Cardiac muscle cell (in vitro differentiated cells and primary cell): ENCODE data around the gene RASAL2. TPM values are rescaled to one million over a fixed set of nuclear protein-coding genes. Genes with fewer than 3 reads are reported as not detected.
"Not testable (repeated sequence)": the region's sequence is repeated elsewhere in the genome, so short reads cannot be mapped to it uniquely, and the experiment has no call there.

Experiments used
- DNase-seq, 2 donors: peaks; one replicate each; pipeline versions ENCODE4 v3.0.0 to v3.0.0-alpha.2; 2010 to 2017; ENCODE audit warnings: low read depth in 1 of 2, low spot score in 1 of 2
- H3K27ac ChIP-seq: fragments of 200-600 bp; sonication (generic); 2 replicates; pipeline ENCODE4 v1.5.1; 2016
- H3K27me3 ChIP-seq: fragments of 200-600 bp; sonication (generic); 2 replicates; pipeline ENCODE4 v1.6.0; 2016; ENCODE audit warnings: control low read depth
- H3K36me3 ChIP-seq: fragments of 200-600 bp; sonication (generic); 2 replicates; pipeline ENCODE4 v1.5.1; 2016; ENCODE audit warnings: control low read depth
- H3K4me1 ChIP-seq: fragments of 200-600 bp; sonication (generic); 2 replicates; pipeline ENCODE4 v1.8.1; 2017; ENCODE audit warnings: low read depth, mild to moderate bottlenecking, mixed run types
- H3K4me3 ChIP-seq: fragments of 200-600 bp; sonication (generic); 2 replicates; pipeline ENCODE4 v1.5.1; 2016; ENCODE audit warnings: mild to moderate bottlenecking
- H3K9me3 ChIP-seq: fragments of 200-600 bp; sonication (generic); 2 replicates; pipeline ENCODE4 v1.5.1; 2017; ENCODE audit warnings: low read depth, mild to moderate bottlenecking, control low read depth
- polyA plus RNA-seq: library from polyadenylated mRNA; unstranded; fragments of >200 nt; fragmentation: Nextera tagmentation; extraction: Ambion mirVana; gene quantifications from 2 replicates; pipeline ENCODE4 v1.2.1, GENCODE V29; 2016
- total RNA-seq: library from RNA; depleted of rRNA; stranded (reverse); fragments of >200 nt; gene quantifications from 2 replicates; pipeline ENCODE4 v1.2.3, GENCODE V29; 2016
- TF ChIP-seq, protein P1 (sequence below): IDR thresholded peaks from 2 replicates; pipeline ENCODE4 v1.5.1; 2012; ENCODE audit warnings: low read depth, mild to moderate bottlenecking, low read length

Gene RASAL2
- total and polyA plus RNA-seq, 2 experiments from 2014 or later = 11.2 to 35.3 TPM

DNA sequence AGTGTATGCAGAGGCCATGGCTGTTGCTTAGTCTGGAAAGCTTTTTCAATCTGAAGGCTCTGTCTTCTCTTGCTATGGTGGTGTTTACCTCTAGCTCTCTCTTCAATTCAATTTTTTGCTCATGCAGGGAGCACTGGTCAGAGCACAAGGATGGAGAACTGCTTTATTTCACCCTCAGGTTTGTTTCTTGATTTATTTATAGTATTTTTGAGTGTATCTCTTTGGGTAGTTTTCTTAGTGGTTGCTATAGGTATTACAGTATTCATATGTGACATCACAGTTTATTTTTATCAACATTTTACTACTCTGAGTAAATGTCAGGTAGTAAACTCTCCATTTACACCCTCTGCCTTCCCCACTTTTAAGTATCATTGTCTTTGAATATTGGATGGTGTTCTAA is 147.9 kb downstream of the RASAL2 start:
- TF ChIP-seq, protein P1, sequence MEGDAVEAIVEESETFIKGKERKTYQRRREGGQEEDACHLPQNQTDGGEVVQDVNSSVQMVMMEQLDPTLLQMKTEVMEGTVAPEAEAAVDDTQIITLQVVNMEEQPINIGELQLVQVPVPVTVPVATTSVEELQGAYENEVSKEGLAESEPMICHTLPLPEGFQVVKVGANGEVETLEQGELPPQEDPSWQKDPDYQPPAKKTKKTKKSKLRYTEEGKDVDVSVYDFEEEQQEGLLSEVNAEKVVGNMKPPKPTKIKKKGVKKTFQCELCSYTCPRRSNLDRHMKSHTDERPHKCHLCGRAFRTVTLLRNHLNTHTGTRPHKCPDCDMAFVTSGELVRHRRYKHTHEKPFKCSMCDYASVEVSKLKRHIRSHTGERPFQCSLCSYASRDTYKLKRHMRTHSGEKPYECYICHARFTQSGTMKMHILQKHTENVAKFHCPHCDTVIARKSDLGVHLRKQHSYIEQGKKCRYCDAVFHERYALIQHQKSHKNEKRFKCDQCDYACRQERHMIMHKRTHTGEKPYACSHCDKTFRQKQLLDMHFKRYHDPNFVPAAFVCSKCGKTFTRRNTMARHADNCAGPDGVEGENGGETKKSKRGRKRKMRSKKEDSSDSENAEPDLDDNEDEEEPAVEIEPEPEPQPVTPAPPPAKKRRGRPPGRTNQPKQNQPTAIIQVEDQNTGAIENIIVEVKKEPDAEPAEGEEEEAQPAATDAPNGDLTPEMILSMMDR = no peak
- Histone ChIP-seq H3K27me3 (no peaks in the 10 kb centered on the region), H3K4me3 (no peak overlapping the region), H3K9me3 (no peaks in the 10 kb centered on the region), H3K4me1 (no peaks in the 10 kb centered on the region), H3K27ac (no peak overlapping the region), H3K36me3 (no peaks in the 10 kb centered on the region)
- DNase-seq = no peak

DNA sequence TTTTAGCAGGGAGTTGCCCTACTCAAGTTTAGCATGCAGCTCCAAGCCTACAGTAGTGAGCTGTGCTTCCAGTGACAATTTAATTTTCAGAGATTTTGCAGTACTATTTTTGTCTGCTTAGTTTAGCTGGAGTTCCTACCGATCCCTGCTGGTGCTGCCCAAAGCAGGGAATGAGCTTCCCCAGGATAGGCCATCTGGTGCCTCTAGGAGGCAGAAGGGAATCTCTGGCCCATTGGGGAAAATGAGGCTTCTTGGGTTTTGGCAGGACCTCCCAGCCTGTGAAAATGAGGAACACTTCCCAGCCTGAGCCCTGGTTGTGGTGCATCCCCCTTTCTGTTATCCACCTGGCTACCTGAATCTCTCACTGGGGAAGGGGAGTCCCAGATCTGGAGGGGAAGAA is 149.2 kb downstream of the RASAL2 start:
- DNase-seq = no peak
- Histone ChIP-seq H3K27ac (no peak overlapping the region), H3K4me1 (no peaks in the 10 kb centered on the region), H3K4me3 (no peak overlapping the region), H3K36me3 (no peaks in the 10 kb centered on the region), H3K27me3 (no peaks in the 10 kb centered on the region), H3K9me3 (no peaks in the 10 kb centered on the region)
- TF ChIP-seq, protein P1 = no peak

DNA sequence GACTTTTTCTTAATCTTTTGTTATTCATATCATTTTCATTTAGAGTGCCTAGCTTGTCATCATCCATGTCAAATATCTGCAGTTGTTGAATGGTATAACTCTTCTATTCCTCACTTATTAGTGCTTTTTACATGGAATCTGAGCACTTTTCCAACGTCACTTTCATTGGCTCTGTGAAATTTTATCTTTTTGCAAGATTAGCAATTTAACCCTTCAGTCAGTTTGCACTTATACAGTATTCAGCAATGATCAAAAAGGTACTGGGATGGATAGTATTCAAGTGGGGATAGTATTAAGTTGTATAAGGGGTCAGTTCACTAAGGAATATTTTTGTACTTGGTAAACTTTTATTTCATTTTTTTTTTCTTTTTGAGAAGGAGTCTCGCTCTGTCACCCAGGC is 150.0 kb downstream of the RASAL2 start:
- no peak overlapping the region for H3K27ac ChIP-seq
- no peaks in the 10 kb centered on the region for H3K27me3 ChIP-seq
- TF ChIP-seq, protein P1 = no peak
- H3K9me3 ChIP-seq = no peaks in the 10 kb centered on the region
- DNase-seq = no peak
- H3K4me1 ChIP-seq = no peaks in the 10 kb centered on the region
- H3K4me3 ChIP-seq = no peak overlapping the region
- no peaks in the 10 kb centered on the region for H3K36me3 ChIP-seq

DNA sequence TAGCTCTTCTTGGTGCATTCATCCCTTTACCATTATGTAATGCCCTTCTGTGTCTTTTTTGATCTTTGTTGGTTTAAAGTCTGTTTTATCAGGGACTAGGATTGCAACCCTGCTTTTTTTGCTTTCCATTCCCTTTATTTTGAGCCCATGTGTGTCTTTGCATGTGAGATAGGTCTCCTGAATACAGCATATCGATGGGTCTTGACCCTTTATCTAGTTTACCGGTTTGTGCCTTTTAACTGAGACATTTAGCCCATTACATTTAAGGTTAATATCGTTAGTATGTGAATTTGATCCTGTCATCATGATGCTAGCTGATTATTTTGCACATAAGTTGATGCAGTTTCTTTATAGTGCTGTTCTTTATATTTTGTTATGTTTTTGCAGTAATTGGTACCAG is 154.4 kb downstream of the RASAL2 start:
- H3K27ac ChIP-seq, DNase-seq, H3K36me3 ChIP-seq, H3K4me3 ChIP-seq, H3K4me1 ChIP-seq, H3K27me3 ChIP-seq, H3K9me3 ChIP-seq: not testable (repeated sequence)

DNA sequence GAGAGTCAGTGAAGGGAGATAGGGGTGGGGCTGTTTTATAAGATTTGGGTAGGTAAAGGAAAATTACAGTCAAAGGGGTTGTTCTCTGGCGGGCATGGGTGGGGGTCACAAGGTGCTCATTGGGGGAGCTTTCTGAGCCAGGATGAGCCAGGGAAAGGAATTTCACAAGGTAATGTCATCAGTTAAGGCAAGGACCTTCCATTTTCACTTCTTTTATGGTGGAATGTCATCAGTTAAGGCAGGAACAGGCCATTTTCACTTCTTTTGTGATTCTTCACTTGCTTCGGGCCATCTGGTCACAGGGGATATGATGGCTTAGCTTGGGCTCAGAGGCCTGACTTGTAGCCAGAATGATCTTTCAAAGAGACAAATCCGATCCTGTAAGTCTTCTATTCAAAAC is 159.7 kb downstream of the RASAL2 start:
- H3K36me3 ChIP-seq, H3K4me1 ChIP-seq, H3K27me3 ChIP-seq, DNase-seq, H3K9me3 ChIP-seq, H3K27ac ChIP-seq, H3K4me3 ChIP-seq: not testable (repeated sequence)

DNA sequence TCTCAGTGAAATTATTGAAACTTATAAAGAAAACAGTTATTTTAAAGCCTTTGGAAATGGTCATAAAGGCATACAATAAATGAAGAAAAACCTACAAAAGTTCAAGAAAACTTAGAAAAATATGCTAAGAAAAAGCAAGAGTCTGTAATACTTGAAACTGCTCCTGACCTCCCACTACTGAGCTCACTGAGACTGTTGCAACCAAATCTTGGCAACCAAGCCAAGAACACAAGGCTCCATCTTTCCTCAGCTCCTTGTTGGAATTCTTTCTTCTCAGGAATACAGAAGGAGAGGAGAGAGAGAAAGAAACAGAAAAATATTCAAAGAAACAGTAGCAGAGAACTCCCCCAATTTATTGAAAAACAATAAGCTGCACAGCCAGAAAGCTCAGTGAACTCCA is 160.5 kb downstream of the RASAL2 start:
- Histone ChIP-seq H3K4me1 (no peaks in the 10 kb centered on the region), H3K27ac (no peak overlapping the region), H3K27me3 (no peaks in the 10 kb centered on the region), H3K4me3 (no peak overlapping the region), H3K9me3 (no peaks in the 10 kb centered on the region), H3K36me3 (no peaks in the 10 kb centered on the region)
- TF ChIP-seq, protein P1 = no peak
- DNase-seq = peak in 1 of 2 donors; percentile 75

DNA sequence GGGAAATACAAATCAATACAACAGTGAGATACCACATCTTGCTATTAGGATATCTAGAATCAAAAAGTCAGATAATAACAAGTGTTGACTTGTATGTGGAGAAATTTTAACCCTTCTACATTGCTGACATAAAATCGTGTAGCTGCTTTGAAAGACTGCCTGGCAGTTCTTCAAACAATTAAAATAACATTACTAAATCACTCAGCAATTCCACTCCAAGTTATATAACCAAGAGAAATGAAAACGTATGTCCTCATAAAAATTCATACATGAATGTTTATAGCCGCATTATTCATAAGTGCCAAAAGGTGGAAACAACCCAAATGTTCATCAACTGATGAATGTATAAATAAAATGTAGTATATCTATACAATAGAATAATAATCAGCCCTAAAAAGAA is 164.6 kb downstream of the RASAL2 start:
- H3K9me3 ChIP-seq = no peaks in the 10 kb centered on the region
- no peak overlapping the region for H3K27ac ChIP-seq
- no peak for DNase-seq
- TF ChIP-seq, protein P1 = no peak
- no peaks in the 10 kb centered on the region for H3K36me3 ChIP-seq
- H3K4me3 ChIP-seq = no peak overlapping the region
- no peaks in the 10 kb centered on the region for H3K27me3 ChIP-seq
- peaks cover 19% of the 10 kb centered on the region for H3K4me1 ChIP-seq
